Astrocyte (in vitro differentiated cells and primary cell): Measurements from ENCODE around the gene HEXD.
"Not testable (repeated sequence)": the region's sequence is repeated elsewhere in the genome, so short reads cannot be mapped to it uniquely, and the experiment has no call there.

Experiments used
- CTCF ChIP-seq: IDR thresholded peaks from 2 replicates; pipeline ENCODE4 v1.5.1; 2011; ENCODE audit warnings: low read depth, mild to moderate bottlenecking, inconsistent platforms, low read length, moderate library complexity; ENCODE audit not compliant: insufficient read depth
- EZH2 ChIP-seq: IDR thresholded peaks from 2 replicates; pipeline ENCODE4 v1.6.1; 2012; ENCODE audit warnings: mild to moderate bottlenecking, low read length, inconsistent platforms; ENCODE audit not compliant: insufficient read depth

- not testable (repeated sequence) for TF ChIP-seq CTCF, EZH2
These were observed 6.1 kb upstream of the HEXD start for GRCh38 chr17:82412081-82412480.
